SU-DHL-6 (cell line): ENCODE measurements around the gene SIX3.

Experiments
- CTCF ChIP-seq: fragments of 200-600 bp; sonication (generic); IDR thresholded peaks from one replicate; pipeline ENCODE4 v1.5.1; 2017; ENCODE audit warnings: antibody characterized with exemption, mild to moderate bottlenecking, low read length, moderate library complexity; ENCODE audit not compliant: insufficient read depth, poor library complexity, severe bottlenecking
- EZH2phosphoT487 ChIP-seq: fragments of 200-600 bp; sonication (generic), shearing (Covaris generic); conservative IDR thresholded peaks from 2 replicates; pipeline ENCODE4 v1.6.1; 2018; ENCODE audit warnings: mild to moderate bottlenecking, antibody characterized with exemption, low read length, moderate library complexity, mixed read lengths

GRCh38 chr2:44962176-44962695, 20.7 kb downstream of the SIX3 start:
- TF ChIP-seq CTCF, result no peak
- TF ChIP-seq EZH2phosphoT487, result no peak
